Measurements from ENCODE around the gene TENM4. TPM values are rescaled to one million over a fixed set of nuclear protein-coding genes. Genes with fewer than 3 reads are reported as not detected.

TENM4 gene
- total and polyA plus RNA-seq, 10 of the 15 experiments (the other 5 are each of a cell fraction or from before 2014, with no cell fraction given) = 0.03 to 0.12 (median 0.06) TPM; not detected in 7

DNA sequence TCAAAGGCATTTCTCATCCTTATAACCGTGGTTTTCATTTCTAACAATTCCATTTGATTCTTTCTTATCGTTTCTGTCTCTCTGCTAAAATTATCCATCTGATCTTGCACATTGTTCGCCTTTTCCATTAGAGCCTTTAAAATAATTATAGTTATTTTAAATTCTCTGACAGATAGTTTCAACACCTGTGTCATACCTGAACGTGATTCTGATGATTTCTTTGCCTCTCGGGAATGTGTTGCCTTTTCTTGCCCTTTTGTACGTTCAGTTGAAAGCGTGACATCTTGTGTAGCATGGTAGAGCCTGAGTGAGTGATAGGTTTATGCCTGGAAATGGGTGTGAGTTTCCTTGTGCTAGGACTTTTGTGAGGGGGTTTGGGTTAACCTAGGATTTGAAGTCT, 744.7 kb downstream of the TENM4 start (continued):
- TF ChIP-seq, protein P1, sequence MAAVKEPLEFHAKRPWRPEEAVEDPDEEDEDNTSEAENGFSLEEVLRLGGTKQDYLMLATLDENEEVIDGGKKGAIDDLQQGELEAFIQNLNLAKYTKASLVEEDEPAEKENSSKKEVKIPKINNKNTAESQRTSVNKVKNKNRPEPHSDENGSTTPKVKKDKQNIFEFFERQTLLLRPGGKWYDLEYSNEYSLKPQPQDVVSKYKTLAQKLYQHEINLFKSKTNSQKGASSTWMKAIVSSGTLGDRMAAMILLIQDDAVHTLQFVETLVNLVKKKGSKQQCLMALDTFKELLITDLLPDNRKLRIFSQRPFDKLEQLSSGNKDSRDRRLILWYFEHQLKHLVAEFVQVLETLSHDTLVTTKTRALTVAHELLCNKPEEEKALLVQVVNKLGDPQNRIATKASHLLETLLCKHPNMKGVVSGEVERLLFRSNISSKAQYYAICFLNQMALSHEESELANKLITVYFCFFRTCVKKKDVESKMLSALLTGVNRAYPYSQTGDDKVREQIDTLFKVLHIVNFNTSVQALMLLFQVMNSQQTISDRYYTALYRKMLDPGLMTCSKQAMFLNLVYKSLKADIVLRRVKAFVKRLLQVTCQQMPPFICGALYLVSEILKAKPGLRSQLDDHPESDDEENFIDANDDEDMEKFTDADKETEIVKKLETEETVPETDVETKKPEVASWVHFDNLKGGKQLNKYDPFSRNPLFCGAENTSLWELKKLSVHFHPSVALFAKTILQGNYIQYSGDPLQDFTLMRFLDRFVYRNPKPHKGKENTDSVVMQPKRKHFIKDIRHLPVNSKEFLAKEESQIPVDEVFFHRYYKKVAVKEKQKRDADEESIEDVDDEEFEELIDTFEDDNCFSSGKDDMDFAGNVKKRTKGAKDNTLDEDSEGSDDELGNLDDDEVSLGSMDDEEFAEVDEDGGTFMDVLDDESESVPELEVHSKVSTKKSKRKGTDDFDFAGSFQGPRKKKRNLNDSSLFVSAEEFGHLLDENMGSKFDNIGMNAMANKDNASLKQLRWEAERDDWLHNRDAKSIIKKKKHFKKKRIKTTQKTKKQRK (IDR thresholded peaks at IDR 0.05; ENCODE audit: low read depth, low read length) = no peak
- TF ChIP-seq, protein P2, sequence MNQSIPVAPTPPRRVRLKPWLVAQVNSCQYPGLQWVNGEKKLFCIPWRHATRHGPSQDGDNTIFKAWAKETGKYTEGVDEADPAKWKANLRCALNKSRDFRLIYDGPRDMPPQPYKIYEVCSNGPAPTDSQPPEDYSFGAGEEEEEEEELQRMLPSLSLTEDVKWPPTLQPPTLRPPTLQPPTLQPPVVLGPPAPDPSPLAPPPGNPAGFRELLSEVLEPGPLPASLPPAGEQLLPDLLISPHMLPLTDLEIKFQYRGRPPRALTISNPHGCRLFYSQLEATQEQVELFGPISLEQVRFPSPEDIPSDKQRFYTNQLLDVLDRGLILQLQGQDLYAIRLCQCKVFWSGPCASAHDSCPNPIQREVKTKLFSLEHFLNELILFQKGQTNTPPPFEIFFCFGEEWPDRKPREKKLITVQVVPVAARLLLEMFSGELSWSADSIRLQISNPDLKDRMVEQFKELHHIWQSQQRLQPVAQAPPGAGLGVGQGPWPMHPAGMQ (IDR thresholded peaks at IDR 0.05; ENCODE audit: borderline replicate concordance) = no peak
- TF ChIP-seq TARDBP (IDR thresholded peaks at IDR 0.05; ENCODE audit: borderline replicate concordance) = no peak
- no peak for TF ChIP-seq CBX5 (IDR thresholded peaks at IDR 0.05; ENCODE audit: low read depth)
- no peak for TF ChIP-seq ASH2L (IDR thresholded peaks at IDR 0.05; ENCODE audit: borderline replicate concordance, low read depth)

GRCh38 chr11:78694152-78694551, 746.7 kb downstream of the TENM4 start:
- in situ Hi-C loops (cut with MboI) = no loop called here
- intact Hi-C loops (cut with micrococcal nuclease; ENCODE audit: unreplicated experiment) = no loop called here
- DNase-seq (ENCODE audit: low read depth, low spot score) (no peak), ATAC-seq (no peak), FAIRE-seq (no peak)
- SMC1A ChIA-PET (ENCODE audit: uncharacterized antibody, unreplicated experiment) = no interaction called here
- CTCF ChIA-PET = interaction anchor here (0.8 to 1.0 kb wide), 2 partner anchors 21 to 48 kb away, joined by 3 read pairs; no protein-coding TSS in a partner anchor
- Histone ChIP-seq H3K9me3 (replicated peaks; ENCODE audit: control insufficient read depth, insufficient read depth, low read length) (no peaks in the 10 kb centered on the region), H3K4me3 (no peak overlapping the region), H3K9ac (ENCODE audit: control insufficient read depth, insufficient read depth, low read length) (no peak overlapping the region), H3K36me3 (ENCODE audit: control insufficient read depth in 2 of 2, insufficient read depth in 2 of 2, low read length in 1 of 2) (no peaks in the 10 kb centered on the region), H3K27me3 (replicated peaks in 1 of 2; ENCODE audit: control insufficient read depth in 2 of 2, insufficient read depth in 2 of 2, low read length in 1 of 2) (peaks cover 0 to 3% of the 10 kb centered on the region in 2 experiments; a peak in 2 of 4 replicates), H4K20me1 (ENCODE audit: control insufficient read depth, insufficient read depth) (no peaks in the 10 kb centered on the region), H3K27ac (ENCODE audit: control insufficient read depth, insufficient read depth) (no peak overlapping the region), H2AFZ (ENCODE audit: control insufficient read depth, low read depth, low read length) (no peak overlapping the region), H3K4me1 (ENCODE audit: control insufficient read depth, insufficient read depth, low read length) (no peaks in the 10 kb centered on the region), H3K79me2 (ENCODE audit: control insufficient read depth, insufficient read depth, low read length) (no peaks in the 10 kb centered on the region), H3K4me2 (ENCODE audit: control insufficient read depth, insufficient read depth) (no peak overlapping the region)
- POLR2A ChIA-PET = no interaction called here
- RAD21 ChIA-PET (ENCODE audit: unreplicated experiment) = no interaction called here
- 50% methylated on average over 4 of the region's 4 CpGs for WGBS (ENCODE audit: insufficient coverage, insufficient replicate concordance, low lambda C conversion rate, missing lambda C conversion rate)
- no TSS peak for BruUV-seq (replicated peaks)
- TF ChIP-seq NFYA (IDR thresholded peaks at IDR 0.05; ENCODE audit: borderline replicate concordance, low read depth, low read length) (no peak), SREBF1 (IDR thresholded peaks at IDR 0.05; ENCODE audit: low read length) (no peak), ZNF274 (IDR thresholded peaks at IDR 0.05; ENCODE audit: insufficient read depth, insufficient read length) (no peak)
